Activated CD8-positive, alpha-beta T cell treated with anti-CD3 and anti-CD28 coated beads for 36 hours (primary cell): ENCODE data around the gene PCSK2. TPM values are rescaled to one million over a fixed set of nuclear protein-coding genes. Genes with fewer than 3 reads are reported as not detected.
A peak's percentile ranks its signal among the peaks of the same experiment; 100 is the strongest.

Experiments
- ATAC-seq: fragments of 200-7000 bp; cut with Tn5 transposase; one replicate; pipeline ENCODE4 v1.10.0; 2021; ENCODE audit warnings: mild to moderate bottlenecking, moderate library complexity
- CTCF ChIA-PET: fragments of 350-600 bp; sonication (Branson Sonifier 250); formaldehyde crosslinking; loops from one replicate; lab custom pipeline; 2021; ENCODE audit warnings: antibody characterized with exemption; lab: Charles Lee
- POLR2A ChIA-PET: fragments of 350-600 bp; sonication (Branson Sonifier 250); formaldehyde crosslinking; loops from one replicate; lab custom pipeline; 2021; ENCODE audit warnings: antibody characterized with exemption; lab: Charles Lee
- DNase-seq: peaks from one replicate; pipeline ENCODE4 v3.0.0-alpha.2; 2020
- H3K27ac Mint-ChIP-seq: one replicate; pipeline ENCODE4 v1.8.0; 2021; ENCODE audit warnings: mild to moderate bottlenecking, mixed read lengths
- H3K27me3 Mint-ChIP-seq: one replicate; pipeline ENCODE4 v1.8.0; 2021; ENCODE audit warnings: mixed read lengths
- H3K36me3 Mint-ChIP-seq: one replicate; pipeline ENCODE4 v1.8.0; 2021; ENCODE audit warnings: low read depth, mixed read lengths
- H3K4me1 Mint-ChIP-seq: one replicate; pipeline ENCODE4 v1.8.0; 2021; ENCODE audit warnings: low read depth, mixed read lengths
- H3K4me3 Mint-ChIP-seq: one replicate; pipeline ENCODE4 v1.8.0; 2021; ENCODE audit warnings: mild to moderate bottlenecking, moderate library complexity, mixed read lengths
- H3K9me3 Mint-ChIP-seq: one replicate; pipeline ENCODE4 v1.8.0; 2021; ENCODE audit warnings: mixed read lengths
- CTCF ChIP-seq: fragments of 200-600 bp; IDR thresholded peaks from one replicate; pipeline ENCODE4 v1.8.0; 2022; ENCODE audit warnings: antibody characterized with exemption, mild to moderate bottlenecking
- intact Hi-C: fragments of 100-400 bp; cut with micrococcal nuclease; formaldehyde crosslinking; loops from one replicate; pipeline ENCODE4 v1.10.0; 2022
- total RNA-seq, 2 experiments: library from RNA; stranded (reverse); gene quantifications; one replicate each; pipeline ENCODE4 v1.2.3, GENCODE V29; 2021

Gene PCSK2
- total RNA-seq, 2 experiments from 2014 or later, result not detected

GRCh38 chr20:17248224-17248623, 21.4 kb downstream of the PCSK2 start:
- CTCF ChIA-PET, result no interaction called here
- H3K27me3 Mint-ChIP-seq, result peaks cover 1% of the 10 kb centered on the region
- DNase-seq (no peak), ATAC-seq (no peak)
- intact Hi-C loops, result no loop called here
- H3K4me1 Mint-ChIP-seq, result no peaks in the 10 kb centered on the region
- no peaks in the 10 kb centered on the region for H3K9me3 Mint-ChIP-seq
- POLR2A ChIA-PET, result no interaction called here
- no peak overlapping the region for H3K4me3 Mint-ChIP-seq
- H3K27ac Mint-ChIP-seq, result no peak overlapping the region
- no peaks in the 10 kb centered on the region for H3K36me3 Mint-ChIP-seq
- TF ChIP-seq CTCF, result no peak

GRCh38 chr20:17262786-17263185, 35.9 kb downstream of the PCSK2 start:
- intact Hi-C loops, result no loop called here
- Mint-ChIP-seq H3K36me3 (no peaks in the 10 kb centered on the region), H3K27me3 (peaks cover 2% of the 10 kb centered on the region), H3K4me1 (no peaks in the 10 kb centered on the region), H3K27ac (no peak overlapping the region), H3K9me3 (no peaks in the 10 kb centered on the region), H3K4me3 (no peak overlapping the region)
- CTCF ChIA-PET, result no interaction called here
- DNase-seq (no peak), ATAC-seq (no peak)
- POLR2A ChIA-PET, result no interaction called here
- TF ChIP-seq CTCF, result no peak

GRCh38 chr20:17273717-17274116, 46.9 kb downstream of the PCSK2 start:
- no peaks in the 10 kb centered on the region for H3K27me3 Mint-ChIP-seq
- ChIA-PET POLR2A (no interaction called here), CTCF (no interaction called here)
- no peaks in the 10 kb centered on the region for H3K36me3 Mint-ChIP-seq
- H3K4me1 Mint-ChIP-seq, result no peaks in the 10 kb centered on the region
- H3K27ac Mint-ChIP-seq, result no peak overlapping the region
- H3K9me3 Mint-ChIP-seq, result peaks cover under 1% of the 10 kb centered on the region
- intact Hi-C loops, result no loop called here
- no peak overlapping the region for H3K4me3 Mint-ChIP-seq
- ATAC-seq (no peak), DNase-seq (no peak)
- no peak for TF ChIP-seq CTCF

GRCh38 chr20:17276101-17276500, 49.3 kb downstream of the PCSK2 start:
- H3K4me3 Mint-ChIP-seq, result no peak overlapping the region
- TF ChIP-seq CTCF, result no peak
- H3K27ac Mint-ChIP-seq, result no peak overlapping the region
- ChIA-PET CTCF (no interaction called here), POLR2A (no interaction called here)
- intact Hi-C loops, result no loop called here
- ATAC-seq (no peak), DNase-seq (no peak)
- H3K9me3 Mint-ChIP-seq, result peaks cover 4% of the 10 kb centered on the region
- H3K4me1 Mint-ChIP-seq, result no peaks in the 10 kb centered on the region
- H3K36me3 Mint-ChIP-seq, result no peaks in the 10 kb centered on the region
- no peaks in the 10 kb centered on the region for H3K27me3 Mint-ChIP-seq

GRCh38 chr20:17281478-17281877, 54.6 kb downstream of the PCSK2 start:
- POLR2A ChIA-PET, result no interaction called here
- TF ChIP-seq CTCF, result no peak
- CTCF ChIA-PET, result interaction anchor here (1.3 kb wide), 1 partner anchor 16 kb away, joined by 4 read pairs; no protein-coding TSS in a partner anchor
- Mint-ChIP-seq H3K9me3 (peaks cover 4% of the 10 kb centered on the region), H3K4me3 (no peak overlapping the region), H3K36me3 (no peaks in the 10 kb centered on the region), H3K27ac (no peak overlapping the region), H3K4me1 (no peaks in the 10 kb centered on the region), H3K27me3 (no peaks in the 10 kb centered on the region)
- peak; percentile 36 for DNase-seq
- intact Hi-C loops, result no loop called here
- ATAC-seq, result no peak
